B cell (primary cell): ENCODE results near the gene CDS1.

ENCODE experiments used
- CTCF ChIP-seq: fragments of 200-600 bp; IDR thresholded peaks from one replicate; pipeline ENCODE4 v1.8.0; 2022; ENCODE audit warnings: antibody characterized with exemption, mild to moderate bottlenecking
- EZH2 ChIP-seq: IDR thresholded peaks from 2 replicates; pipeline ENCODE4 v1.6.1; 2012; ENCODE audit warnings: borderline replicate concordance, low read depth, mild to moderate bottlenecking, moderate library complexity, low read length; ENCODE audit not compliant: insufficient read depth, poor library complexity, severe bottlenecking

GRCh38 chr4:84547211-84547610 lies 35.7 kb upstream of the CDS1 start:
- TF ChIP-seq CTCF (no peak), EZH2 (no peak)
